Measurements from ENCODE around the gene SERPINA5. TPM values are rescaled to one million over a fixed set of nuclear protein-coding genes. Genes with fewer than 3 reads are reported as not detected.

SERPINA5 gene
- total and polyA plus RNA-seq, 2 of the 13 experiments (the other 11 are each of a cell fraction or from before 2014, with no cell fraction given), result 449 to 498 TPM

- TF ChIP-seq, protein P1, sequence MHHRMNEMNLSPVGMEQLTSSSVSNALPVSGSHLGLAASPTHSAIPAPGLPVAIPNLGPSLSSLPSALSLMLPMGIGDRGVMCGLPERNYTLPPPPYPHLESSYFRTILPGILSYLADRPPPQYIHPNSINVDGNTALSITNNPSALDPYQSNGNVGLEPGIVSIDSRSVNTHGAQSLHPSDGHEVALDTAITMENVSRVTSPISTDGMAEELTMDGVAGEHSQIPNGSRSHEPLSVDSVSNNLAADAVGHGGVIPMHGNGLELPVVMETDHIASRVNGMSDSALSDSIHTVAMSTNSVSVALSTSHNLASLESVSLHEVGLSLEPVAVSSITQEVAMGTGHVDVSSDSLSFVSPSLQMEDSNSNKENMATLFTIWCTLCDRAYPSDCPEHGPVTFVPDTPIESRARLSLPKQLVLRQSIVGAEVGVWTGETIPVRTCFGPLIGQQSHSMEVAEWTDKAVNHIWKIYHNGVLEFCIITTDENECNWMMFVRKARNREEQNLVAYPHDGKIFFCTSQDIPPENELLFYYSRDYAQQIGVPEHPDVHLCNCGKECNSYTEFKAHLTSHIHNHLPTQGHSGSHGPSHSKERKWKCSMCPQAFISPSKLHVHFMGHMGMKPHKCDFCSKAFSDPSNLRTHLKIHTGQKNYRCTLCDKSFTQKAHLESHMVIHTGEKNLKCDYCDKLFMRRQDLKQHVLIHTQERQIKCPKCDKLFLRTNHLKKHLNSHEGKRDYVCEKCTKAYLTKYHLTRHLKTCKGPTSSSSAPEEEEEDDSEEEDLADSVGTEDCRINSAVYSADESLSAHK (CRISPR knock-in tag; IDR thresholded peaks at IDR 0.05; ENCODE audit: borderline replicate concordance), result no peak
- no peak for TF ChIP-seq ZUFSP (CRISPR knock-in tag; IDR thresholded peaks at IDR 0.05; ENCODE audit: borderline replicate concordance)
- TF ChIP-seq ZBTB14 (CRISPR knock-in tag; IDR thresholded peaks at IDR 0.05), result no peak
- TF ChIP-seq ZBTB8A (CRISPR knock-in tag; IDR thresholded peaks at IDR 0.05; ENCODE audit: borderline replicate concordance, low read depth), result no peak
- TF ChIP-seq ZNF207 (IDR thresholded peaks at IDR 0.05; ENCODE audit: borderline replicate concordance), result no peak
- TF ChIP-seq KLF16 (CRISPR knock-in tag; IDR thresholded peaks at IDR 0.05), result no peak
- TF ChIP-seq PHF8 (CRISPR knock-in tag; IDR thresholded peaks at IDR 0.05), result no peak
- peak; percentile 76 for TF ChIP-seq CREB1 (IDR thresholded peaks at IDR 0.05)
- peak; percentile 72 for TF ChIP-seq CREB1 (CRISPR knock-in tag; IDR thresholded peaks at IDR 0.05)
- peak; percentile 94 for TF ChIP-seq ZNF687 (CRISPR knock-in tag; IDR thresholded peaks at IDR 0.05)
- no peak for TF ChIP-seq SPEN (CRISPR knock-in tag; IDR thresholded peaks at IDR 0.05; ENCODE audit: low read depth)
- TF ChIP-seq, protein P2, sequence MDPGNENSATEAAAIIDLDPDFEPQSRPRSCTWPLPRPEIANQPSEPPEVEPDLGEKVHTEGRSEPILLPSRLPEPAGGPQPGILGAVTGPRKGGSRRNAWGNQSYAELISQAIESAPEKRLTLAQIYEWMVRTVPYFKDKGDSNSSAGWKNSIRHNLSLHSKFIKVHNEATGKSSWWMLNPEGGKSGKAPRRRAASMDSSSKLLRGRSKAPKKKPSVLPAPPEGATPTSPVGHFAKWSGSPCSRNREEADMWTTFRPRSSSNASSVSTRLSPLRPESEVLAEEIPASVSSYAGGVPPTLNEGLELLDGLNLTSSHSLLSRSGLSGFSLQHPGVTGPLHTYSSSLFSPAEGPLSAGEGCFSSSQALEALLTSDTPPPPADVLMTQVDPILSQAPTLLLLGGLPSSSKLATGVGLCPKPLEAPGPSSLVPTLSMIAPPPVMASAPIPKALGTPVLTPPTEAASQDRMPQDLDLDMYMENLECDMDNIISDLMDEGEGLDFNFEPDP (CRISPR knock-in tag; conservative IDR thresholded peaks at IDR 0.05), result no peak
- no peak for TF ChIP-seq CEBPZ (IDR thresholded peaks at IDR 0.05; ENCODE audit: low read length)
- TF ChIP-seq TAF1 (CRISPR knock-in tag; IDR thresholded peaks at IDR 0.05), result no peak
Observed at GRCh38 chr14:94542111-94542810, 39.0 kb upstream of the SERPINA5 start (continued).
